OCI-LY7 (cell line): ENCODE data around the gene MYOCOS. TPM values are rescaled to one million over a fixed set of nuclear protein-coding genes. Genes with fewer than 3 reads are reported as not detected.

Source experiments
- BruUV-seq: library from RNA; stranded (reverse); fragments of 400-500 nt; replicated peaks from 2 replicates; lab custom pipeline; 2021; lab: Mats Ljungman, UMichigan
- CTCF ChIA-PET: fragments of 300-600 bp; sonication (Branson Sonifier 250); formaldehyde crosslinking; loops from one replicate; lab custom pipeline; 2022; ENCODE audit warnings: antibody characterized with exemption; ENCODE audit not compliant: unreplicated experiment; lab: Charles Lee
- POLR2A ChIA-PET: fragments of 300-600 bp; sonication (Branson Sonifier 250); formaldehyde crosslinking; loops from one replicate; lab custom pipeline; 2022; ENCODE audit warnings: antibody characterized with exemption; lab: Charles Lee
- DNase-seq: peaks from one replicate; pipeline ENCODE4 v3.0.0-alpha.2; 2015; ENCODE audit warnings: low spot score
- H2AFZ ChIP-seq: fragments of 200-600 bp; sonication (generic), shearing (Covaris generic); 2 replicates; pipeline ENCODE4 v1.6.1; 2014; ENCODE audit warnings: mild to moderate bottlenecking, antibody characterized with exemption, low read length, moderate library complexity
- H3K27ac ChIP-seq: fragments of 200-600 bp; sonication (generic); 2 replicates; pipeline ENCODE4 v1.5.1; 2014; ENCODE audit warnings: mixed run types, low read depth, mild to moderate bottlenecking, moderate library complexity, low read length, inconsistent platforms; ENCODE audit not compliant: poor library complexity, severe bottlenecking
- H3K36me3 ChIP-seq: fragments of 200-600 bp; sonication (generic); 2 replicates; pipeline ENCODE4 v1.6.1; 2014; ENCODE audit warnings: mild to moderate bottlenecking, antibody characterized with exemption, low read length, moderate library complexity, mixed read lengths; ENCODE audit not compliant: insufficient read depth
- H3K4me1 ChIP-seq: fragments of 200-600 bp; sonication (generic); 2 replicates; pipeline ENCODE4 v1.5.1; 2014; ENCODE audit warnings: mild to moderate bottlenecking, low read length; ENCODE audit not compliant: insufficient read depth, poor library complexity, severe bottlenecking
- H3K4me2 ChIP-seq: fragments of 200-600 bp; sonication (generic); 2 replicates; pipeline ENCODE4 v1.6.1; 2014; ENCODE audit warnings: mild to moderate bottlenecking, low read length
- H3K4me3 ChIP-seq: fragments of 200-600 bp; sonication (generic); 2 replicates; pipeline ENCODE4 v1.5.1; 2014; ENCODE audit warnings: mild to moderate bottlenecking, low read depth, low read length; ENCODE audit not compliant: poor library complexity, severe bottlenecking
- H3K79me2 ChIP-seq: fragments of 200-600 bp; sonication (generic); 2 replicates; pipeline ENCODE4 v1.6.1; 2016; ENCODE audit warnings: low read depth, mild to moderate bottlenecking, low read length, moderate library complexity, mixed read lengths; ENCODE audit not compliant: insufficient read depth
- H3K9me2 ChIP-seq: fragments of 200-600 bp; sonication (generic); 2 replicates; pipeline ENCODE4 v1.6.1; 2016; ENCODE audit warnings: mild to moderate bottlenecking, low read length, mixed read lengths; ENCODE audit not compliant: insufficient read depth
- H3K9me3 ChIP-seq: fragments of 200-600 bp; sonication (generic); 2 replicates; pipeline ENCODE4 v1.6.1; 2014; ENCODE audit warnings: mild to moderate bottlenecking, mixed run types, low read length, mixed read lengths
- H4K20me1 ChIP-seq: fragments of 200-600 bp; sonication (generic); 2 replicates; pipeline ENCODE4 v1.6.1; 2014; ENCODE audit warnings: mild to moderate bottlenecking, antibody characterized with exemption, low read length, moderate library complexity, mixed read lengths; ENCODE audit not compliant: insufficient read depth
- CTCF ChIP-seq: fragments of 200-600 bp; sonication (generic); conservative IDR thresholded peaks from 2 replicates; pipeline ENCODE4 v1.5.1; 2014; ENCODE audit warnings: mild to moderate bottlenecking, antibody characterized with exemption, low read length, moderate library complexity, mixed read lengths
- EZH2phosphoT487 ChIP-seq: fragments of 200-600 bp; sonication (generic); IDR thresholded peaks from 2 replicates; pipeline ENCODE4 v1.6.1; 2018; ENCODE audit warnings: low read depth, borderline replicate concordance, mild to moderate bottlenecking, mixed run types, antibody characterized with exemption, low read length, moderate library complexity, mixed read lengths
- intact Hi-C: fragments of 100-400 bp; cut with micrococcal nuclease; formaldehyde crosslinking; loops from one replicate; pipeline ENCODE4 v1.10.0; 2022; ENCODE audit not compliant: unreplicated experiment
- total RNA-seq, 2 experiments: library from RNA; depleted of rRNA in 1 of 2; stranded (reverse); fragments of >200 nt in 1 of 2; shearing (Covaris generic) in 1 of 2; gene quantifications; 2 replicates each; pipeline ENCODE4 v1.2.3, GENCODE V29; 2014 to 2022

The MYOCOS gene
- total RNA-seq, 2 experiments from 2014 or later, result 0.16 to 0.21 TPM

GRCh38 chr1:171581766-171582165 is 40.3 kb upstream of the MYOCOS start:
- Histone ChIP-seq H2AFZ (no peak overlapping the region), H3K9me3 (no peaks in the 10 kb centered on the region), H3K27ac (no peak overlapping the region), H3K4me3 (no peak overlapping the region), H3K36me3 (peaks cover 95% of the 10 kb centered on the region), H3K79me2 (no peaks in the 10 kb centered on the region), H3K4me2 (no peak overlapping the region), H3K4me1 (no peaks in the 10 kb centered on the region), H4K20me1 (0 out of 2 replicates have a peak, but pooled peaks cover 3% of the 10 kb centered on the region), H3K9me2 (no peaks in the 10 kb centered on the region)
- CTCF ChIA-PET, result no interaction called here
- POLR2A ChIA-PET, result interaction anchor here (0.6 kb wide), 2 partner anchors 52 to 1050 kb away, joined by 3 to 4 read pairs; partner anchors contain the start of gene GORAB
- no peak for DNase-seq
- BruUV-seq, result no TSS peak
- TF ChIP-seq CTCF (no peak), EZH2phosphoT487 (no peak)
- intact Hi-C loops, result no loop called here

- intact Hi-C loops, result no loop called here
- H3K4me3 ChIP-seq, result no peak overlapping the region
- no TSS peak for BruUV-seq
- no peak overlapping the region for H3K27ac ChIP-seq
- CTCF ChIA-PET, result no interaction called here
- 0 out of 2 replicates have a peak, but pooled peaks cover 3% of the 10 kb centered on the region for H4K20me1 ChIP-seq
- H3K9me3 ChIP-seq, result no peaks in the 10 kb centered on the region
- H3K4me1 ChIP-seq, result no peaks in the 10 kb centered on the region
- POLR2A ChIA-PET, result interaction anchor here (0.5 to 1.2 kb wide), 6 partner anchors 9 to 438 kb away, joined by 3 to 10 read pairs (median 3); no protein-coding TSS in a partner anchor
- no peak for DNase-seq
- peaks cover 95% of the 10 kb centered on the region for H3K36me3 ChIP-seq
- no peak overlapping the region for H2AFZ ChIP-seq
- TF ChIP-seq CTCF, result no peak
- no peak for TF ChIP-seq EZH2phosphoT487
- H3K9me2 ChIP-seq, result no peaks in the 10 kb centered on the region
- no peak overlapping the region for H3K4me2 ChIP-seq
- no peaks in the 10 kb centered on the region for H3K79me2 ChIP-seq
Observed at GRCh38 chr1:171582589-171582988, 39.5 kb upstream of the MYOCOS start.

- H3K27ac ChIP-seq, result no peak overlapping the region
- H4K20me1 ChIP-seq, result 0 out of 2 replicates have a peak, but pooled peaks cover 3% of the 10 kb centered on the region
- peaks cover 95% of the 10 kb centered on the region for H3K36me3 ChIP-seq
- DNase-seq, result no peak
- H3K4me2 ChIP-seq, result no peak overlapping the region
- BruUV-seq, result no TSS peak
- H3K79me2 ChIP-seq, result no peaks in the 10 kb centered on the region
- H3K4me1 ChIP-seq, result no peaks in the 10 kb centered on the region
- H3K9me2 ChIP-seq, result no peaks in the 10 kb centered on the region
- ChIA-PET CTCF (no interaction called here), POLR2A (interaction anchor here (1.1 kb wide), 1 partner anchor 27 kb away, joined by 3 read pairs; no protein-coding TSS in a partner anchor)
- no peaks in the 10 kb centered on the region for H3K9me3 ChIP-seq
- intact Hi-C loops, result no loop called here
- no peak overlapping the region for H3K4me3 ChIP-seq
- no peak overlapping the region for H2AFZ ChIP-seq
- TF ChIP-seq EZH2phosphoT487 (no peak), CTCF (no peak)
Observed at GRCh38 chr1:171583591-171584201, 38.3 kb upstream of the MYOCOS start.
